GM12878 (cell line): ENCODE results near the gene ZFC3H1. TPM values are rescaled to one million over a fixed set of nuclear protein-coding genes. Genes with fewer than 3 reads are reported as not detected.

Source experiments
- ATAC-seq: fragments of 200-7000 bp; cut with Tn5 transposase; 3 replicates; pipeline ENCODE4 v1.9.1; 2020; ENCODE audit warnings: mild to moderate bottlenecking, moderate library complexity
- BruUV-seq: library from RNA; stranded (reverse); fragments of 400-500 nt; replicated peaks from 2 replicates; lab custom pipeline; 2021; lab: Mats Ljungman, UMichigan
- CTCF ChIA-PET: fragments of 300-600 bp; sonication (Branson Sonifier 250); formaldehyde crosslinking; extraction: SDS; loops from one replicate; lab custom pipeline; 2021; ENCODE audit warnings: inconsistent platforms; lab: Yijun Ruan, JAX
- POLR2A ChIA-PET: fragments of 350-600 bp; formaldehyde crosslinking; extraction: SDS; loops from one replicate; lab custom pipeline; 2021; ENCODE audit warnings: inconsistent platforms; lab: Charles Lee
- RAD21 ChIA-PET: fragments of 300-600 bp; sonication (Branson Sonifier 250); formaldehyde crosslinking; loops from one replicate; lab custom pipeline; 2023; ENCODE audit warnings: antibody characterized with exemption; ENCODE audit not compliant: unreplicated experiment; lab: Charles Lee
- SMC1A ChIA-PET: fragments of 300-600 bp; sonication (Branson Sonifier 250); formaldehyde crosslinking; loops from one replicate; lab custom pipeline; 2023; ENCODE audit not compliant: unreplicated experiment, uncharacterized antibody; lab: Charles Lee
- DNase-seq: peaks from one replicate; pipeline ENCODE4 v3.0.0-alpha.2; 2011; ENCODE audit warnings: low read depth, low spot score
- FAIRE-seq: peaks from 3 replicates; lab custom pipeline; 2011; peaks lifted over from hg19 to GRCh38; lab: Jason Lieb, UNC
- H2AFZ ChIP-seq: 2 replicates; pipeline ENCODE4 v1.6.0; 2011; ENCODE audit warnings: low read depth, low read length, control low read depth; ENCODE audit not compliant: control insufficient read depth
- H3K27ac ChIP-seq: 2 replicates; pipeline ENCODE4 v1.5.1; 2011; ENCODE audit warnings: control low read depth; ENCODE audit not compliant: control insufficient read depth, insufficient read depth
- H3K27me3 ChIP-seq, 2 experiments: replicated peaks in 1 of 2; 2 replicates each; pipeline versions ENCODE4 v1.6.0 to v1.6.1; 2011; ENCODE audit warnings: low read length in 1 of 2; ENCODE audit not compliant: control insufficient read depth in 2 of 2, insufficient read depth in 2 of 2
- H3K36me3 ChIP-seq, 2 experiments: 2 replicates each; pipeline ENCODE4 v1.5.1; 2011; ENCODE audit warnings: low read length in 1 of 2; ENCODE audit not compliant: control insufficient read depth in 2 of 2, insufficient read depth in 2 of 2
- H3K4me1 ChIP-seq: 2 replicates; pipeline ENCODE4 v1.6.1; 2011; ENCODE audit warnings: mild to moderate bottlenecking, low read length, moderate library complexity, mixed read lengths; ENCODE audit not compliant: control insufficient read depth, insufficient read depth
- H3K4me2 ChIP-seq: 2 replicates; pipeline ENCODE4 v1.6.0; 2011; ENCODE audit warnings: control low read depth; ENCODE audit not compliant: control insufficient read depth, insufficient read depth
- H3K4me3 ChIP-seq: fragments of 200-600 bp; sonication (generic); 2 replicates; pipeline ENCODE4 v1.5.1; 2016
- H3K79me2 ChIP-seq: 2 replicates; pipeline ENCODE4 v1.6.0; 2011; ENCODE audit warnings: low read length; ENCODE audit not compliant: control insufficient read depth, insufficient read depth
- H3K9ac ChIP-seq: 2 replicates; pipeline ENCODE4 v1.8.0; 2011; ENCODE audit warnings: low read length, control low read depth, mixed read lengths; ENCODE audit not compliant: control insufficient read depth, insufficient read depth
- H3K9me3 ChIP-seq: replicated peaks from 3 replicates; pipeline ENCODE4 v1.5.1; 2011; ENCODE audit warnings: mild to moderate bottlenecking, low read length; ENCODE audit not compliant: control insufficient read depth, insufficient read depth
- H4K20me1 ChIP-seq: 2 replicates; pipeline ENCODE4 v1.6.0; 2011; ENCODE audit not compliant: control insufficient read depth, insufficient read depth
- BCL11A ChIP-seq: IDR thresholded peaks from 2 replicates; pipeline ENCODE4 v1.6.1; 2011; ENCODE audit warnings: low read depth, low read length
- DPF2 ChIP-seq: fragments of 450-650 bp; IDR thresholded peaks from 2 replicates; pipeline ENCODE4 v1.6.1; 2017; ENCODE audit warnings: mild to moderate bottlenecking
- EP300 ChIP-seq, 2 experiments: fragments of 150-350 bp in 1 of 2; IDR thresholded peaks; 2 replicates each; pipeline ENCODE4 v1.6.1; 2011 to 2012; ENCODE audit warnings: low read depth in 2 of 2, low read length in 2 of 2, borderline replicate concordance in 1 of 2, improper control_type of control experiment in 1 of 2, inconsistent platforms in 1 of 2; ENCODE audit not compliant: control insufficient read depth in 1 of 2
- ETV6 ChIP-seq, 2 experiments: fragments of 450-650 bp in 1 of 2; IDR thresholded peaks in 1 of 2; conservative IDR thresholded peaks in 1 of 2; 2 replicates each; pipeline ENCODE4 v1.6.1; 2014; ENCODE audit warnings: antibody characterized with exemption in 1 of 2, borderline replicate concordance in 1 of 2, low read depth in 1 of 2, mild to moderate bottlenecking in 1 of 2, moderate library complexity in 1 of 2
- IKZF2 ChIP-seq, 2 experiments: fragments of 450-650 bp; IDR thresholded peaks; 2 replicates each; pipeline ENCODE4 v1.6.1; 2017; ENCODE audit warnings: mild to moderate bottlenecking in 2 of 2, moderate library complexity in 2 of 2
- NRF1 ChIP-seq: conservative IDR thresholded peaks from 2 replicates; pipeline ENCODE4 v1.6.1; 2011; ENCODE audit warnings: mild to moderate bottlenecking, low read depth, low read length, improper control_type of control experiment
- PML ChIP-seq: IDR thresholded peaks from 2 replicates; pipeline ENCODE4 v1.6.1; 2012; ENCODE audit warnings: low read length, inconsistent platforms
- RB1 ChIP-seq: fragments of 450-650 bp; formaldehyde crosslinking; IDR thresholded peaks from 2 replicates; pipeline ENCODE4 v1.6.1; 2017; ENCODE audit warnings: mild to moderate bottlenecking, borderline replicate concordance
- RELA ChIP-seq: fragments of 450-650 bp; IDR thresholded peaks from 2 replicates; pipeline ENCODE4 v1.8.0; 2014; ENCODE audit warnings: borderline replicate concordance; ENCODE audit not compliant: partially characterized antibody
- TBL1XR1 ChIP-seq: IDR thresholded peaks from 2 replicates; pipeline ENCODE4 v1.6.1; 2012; ENCODE audit warnings: low read depth, low read length, improper control_type of control experiment
- ZBED1 ChIP-seq: IDR thresholded peaks from 2 replicates; pipeline ENCODE4 v1.6.1; 2016; ENCODE audit warnings: borderline replicate concordance
- WGBS: methylation state at CpG from one replicate; pipeline ENCODE4 v1.1.6; 2016; ENCODE audit warnings: low lambda C conversion rate; ENCODE audit not compliant: insufficient replicate concordance, insufficient coverage; ENCODE audit errors: missing lambda C conversion rate; 5-methylcytosine and 5-hydroxymethylcytosine counted together
- in situ Hi-C: fragments of 300-500 bp; cut with MboI; formaldehyde crosslinking; loops from 9 replicates; pipeline ENCODE4 v1.14.3; 2018; ENCODE audit warnings: mixed read lengths
- intact Hi-C: fragments of 100-400 bp; cut with micrococcal nuclease; formaldehyde crosslinking; loops from one replicate; pipeline ENCODE4 v1.14.2; 2022; ENCODE audit not compliant: unreplicated experiment
- polyA plus RNA-seq, 11 experiments: library from polyadenylated mRNA; depleted of rRNA in 4 of 11; unstranded in 6 of 11; stranded (reverse) in 5 of 11; fragments of >200 nt; fragmentation: Nextera tagmentation in 4 of 11; fragmentation: Illumina TruSeq in 1 of 11; extraction: Ambion mirVana in 4 of 11; extraction: Trizol in 1 of 11; gene quantifications; 1 replicate in 1 of 11; 2 replicates in 10 of 11; pipeline versions ENCODE4 v1.2.1 to v1.2.3, GENCODE V29; 2011 to 2016; ENCODE audit warnings: inconsistent platforms in 2 of 11, missing spikeins in 2 of 11, low read depth in 1 of 11
- total RNA-seq, 4 experiments: library from RNA; depleted of rRNA in 3 of 4; stranded (reverse); fragments of >200 nt in 3 of 4; fragmentation: Illumina TruSeq in 1 of 4; extraction: Trizol in 1 of 4; gene quantifications; 2 replicates each; pipeline versions ENCODE4 v1.2.1 to v1.2.3, GENCODE V29; 2013 to 2021
- TF ChIP-seq, protein P1 (sequence below): IDR thresholded peaks from 2 replicates; pipeline ENCODE4 v1.6.1; 2011; ENCODE audit warnings: mild to moderate bottlenecking, low read depth, low read length, moderate library complexity; ENCODE audit not compliant: insufficient replicate concordance

The ZFC3H1 gene
- total and polyA plus RNA-seq, 10 of the 15 experiments (the other 5 are each of a cell fraction or from before 2014, with no cell fraction given), result 11.2 to 88.7 (median 25.9) TPM

DNA sequence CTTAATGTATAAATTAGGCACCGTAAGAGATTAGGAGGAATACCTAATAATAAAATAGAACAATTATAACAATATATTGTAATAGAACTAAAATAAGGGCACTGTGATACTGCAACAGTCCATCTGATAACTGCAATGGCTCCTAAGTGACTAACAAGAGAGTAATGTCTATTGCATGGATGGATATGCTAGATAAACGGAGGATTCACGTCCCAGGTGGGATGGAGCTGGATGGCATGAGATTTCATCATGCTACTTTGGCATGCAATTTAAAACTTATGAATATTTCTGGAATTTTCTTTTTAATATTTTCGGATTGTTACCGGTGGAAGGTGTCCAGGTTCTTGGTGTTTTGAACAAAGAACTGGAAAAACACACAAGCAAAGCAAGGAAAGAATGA lies 20.0 kb upstream of the ZFC3H1 start:
- Histone ChIP-seq H2AFZ (no peak overlapping the region), H3K9ac (no peak overlapping the region), H3K9me3 (no peaks in the 10 kb centered on the region), H3K36me3 (no peaks in the 10 kb centered on the region), H3K27ac (no peak overlapping the region), H3K4me2 (no peak overlapping the region), H3K27me3 (no peaks in the 10 kb centered on the region), H3K79me2 (peaks cover 24% of the 10 kb centered on the region), H3K4me3 (no peak overlapping the region), H4K20me1 (no peaks in the 10 kb centered on the region), H3K4me1 (peaks cover 13% of the 10 kb centered on the region)
- ATAC-seq (no peak), FAIRE-seq (no peak), DNase-seq (no peak)
- ChIA-PET CTCF (interaction anchor here (1.1 to 6.7 kb wide), 5 partner anchors 21 to 67 kb away, joined by 3 to 131 read pairs (median 37); partner anchors contain the start of genes THAP2 and ZFC3H1), RAD21 (interaction anchor here (1.2 to 5.3 kb wide), 2 partner anchors 8 to 64 kb away, joined by 3 to 139 read pairs; no protein-coding TSS in a partner anchor), SMC1A (interaction anchor here (1.3 to 4.6 kb wide), 2 partner anchors 63 to 64 kb away, joined by 3 to 117 read pairs; no protein-coding TSS in a partner anchor), POLR2A (interaction anchor here (6.0 kb wide), 1 partner anchor 21 kb away, joined by 93 read pairs; the partner anchor contains the start of genes THAP2 and ZFC3H1)
- TF ChIP-seq DPF2 (no peak), TBL1XR1 (no peak), RB1 (no peak), ETV6 (conservative IDR thresholded peaks at IDR 0.05 in 1 of 2, IDR thresholded peaks at IDR 0.05 in 1 of 2; ENCODE audit: borderline replicate concordance in 1 of 2, low read depth in 1 of 2) (no peak), RELA (no peak), IKZF2 (IDR thresholded peaks at IDR 0.05) (no peak), BCL11A (no peak), ZBED1 (no peak), NRF1 (no peak), EP300 (IDR thresholded peaks at IDR 0.05; ENCODE audit: borderline replicate concordance in 1 of 2, control insufficient read depth in 1 of 2, low read depth in 2 of 2, low read length in 2 of 2) (no peak), PML (no peak)
- TF ChIP-seq, protein P1, sequence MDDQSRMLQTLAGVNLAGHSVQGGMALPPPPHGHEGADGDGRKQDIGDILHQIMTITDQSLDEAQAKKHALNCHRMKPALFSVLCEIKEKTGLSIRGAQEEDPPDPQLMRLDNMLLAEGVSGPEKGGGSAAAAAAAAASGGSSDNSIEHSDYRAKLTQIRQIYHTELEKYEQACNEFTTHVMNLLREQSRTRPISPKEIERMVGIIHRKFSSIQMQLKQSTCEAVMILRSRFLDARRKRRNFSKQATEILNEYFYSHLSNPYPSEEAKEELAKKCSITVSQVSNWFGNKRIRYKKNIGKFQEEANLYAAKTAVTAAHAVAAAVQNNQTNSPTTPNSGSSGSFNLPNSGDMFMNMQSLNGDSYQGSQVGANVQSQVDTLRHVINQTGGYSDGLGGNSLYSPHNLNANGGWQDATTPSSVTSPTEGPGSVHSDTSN, result no peak
- intact Hi-C loops, result no loop called here
- WGBS, result 96% methylated on average over 5 of the region's 5 CpGs
- no TSS peak for BruUV-seq
- in situ Hi-C loops, result no loop called here
